Neural progenitor cell (in vitro differentiated cells): Measurements from ENCODE around the gene LRWD1. TPM values are rescaled to one million over a fixed set of nuclear protein-coding genes. Genes with fewer than 3 reads are reported as not detected.

Experiments
- DNase-seq: peaks from one replicate; pipeline ENCODE4 v3.0.0-alpha.2; 2016; ENCODE audit warnings: low spot score
- H2AFZ ChIP-seq: fragments of 200-600 bp; sonication (generic); replicated peaks from 2 replicates; pipeline ENCODE4 v1.6.1; 2016; ENCODE audit warnings: antibody characterized with exemption
- H3F3A ChIP-seq: fragments of 200-600 bp; sonication (generic); 2 replicates; pipeline ENCODE4 v1.6.1; 2016; ENCODE audit warnings: antibody characterized with exemption, low read depth
- H3K27ac ChIP-seq: fragments of 200-600 bp; sonication (generic); 2 replicates; pipeline ENCODE4 v1.5.1; 2016; ENCODE audit warnings: mild to moderate bottlenecking
- H3K27me3 ChIP-seq: fragments of 200-600 bp; sonication (generic); 2 replicates; pipeline ENCODE4 v1.6.1; 2016; ENCODE audit warnings: mild to moderate bottlenecking, moderate library complexity
- H3K36me3 ChIP-seq: fragments of 200-600 bp; sonication (generic); 2 replicates; pipeline ENCODE4 v1.5.1; 2016
- H3K4me1 ChIP-seq: fragments of 200-600 bp; sonication (generic); 2 replicates; pipeline ENCODE4 v1.6.1; 2016; ENCODE audit warnings: mixed run types
- H3K4me2 ChIP-seq: fragments of 200-600 bp; sonication (generic); 2 replicates; pipeline ENCODE4 v1.6.1; 2016
- H3K4me3 ChIP-seq: fragments of 200-600 bp; sonication (generic); 2 replicates; pipeline ENCODE4 v1.5.1; 2016
- H3K79me2 ChIP-seq: fragments of 200-600 bp; sonication (generic); 2 replicates; pipeline ENCODE4 v1.6.1; 2016; ENCODE audit warnings: low read depth
- H3K9ac ChIP-seq: fragments of 200-600 bp; sonication (generic); 2 replicates; pipeline ENCODE4 v1.6.1; 2016
- H3K9me3 ChIP-seq: fragments of 200-600 bp; sonication (generic); 2 replicates; pipeline ENCODE4 v1.5.1; 2016; ENCODE audit warnings: low read depth
- H4K20me1 ChIP-seq: fragments of 200-600 bp; sonication (generic); 2 replicates; pipeline ENCODE4 v1.6.1; 2016; ENCODE audit warnings: low read depth
- H3K27ac Mint-ChIP-seq: 3 replicates; pipeline ENCODE4 v1.8.0; 2021; ENCODE audit warnings: mixed read lengths
- H3K27me3 Mint-ChIP-seq: 2 replicates; pipeline ENCODE4 v1.8.0; 2022; ENCODE audit warnings: low read depth, mild to moderate bottlenecking, inconsistent platforms, moderate library complexity, mixed read lengths; ENCODE audit not compliant: insufficient read depth
- H3K36me3 Mint-ChIP-seq: 3 replicates; pipeline ENCODE4 v1.8.0; 2021; ENCODE audit warnings: mixed read lengths
- H3K4me1 Mint-ChIP-seq: 3 replicates; pipeline ENCODE4 v1.8.0; 2021; ENCODE audit warnings: mixed read lengths
- H3K4me3 Mint-ChIP-seq: 3 replicates; pipeline ENCODE4 v1.8.0; 2021; ENCODE audit warnings: mild to moderate bottlenecking, moderate library complexity, mixed read lengths
- H3K9me3 Mint-ChIP-seq: 3 replicates; pipeline ENCODE4 v1.8.0; 2020; ENCODE audit warnings: mixed read lengths
- EZH2 ChIP-seq: fragments of 200-600 bp; sonication (generic); IDR thresholded peaks from 2 replicates; pipeline ENCODE4 v1.6.1; 2017; ENCODE audit warnings: antibody characterized with exemption, mild to moderate bottlenecking, moderate library complexity
- EZH2phosphoT487 ChIP-seq: fragments of 200-600 bp; sonication (generic); IDR thresholded peaks from 2 replicates; pipeline ENCODE4 v1.6.1; 2017; ENCODE audit warnings: antibody characterized with exemption
- total RNA-seq: library from RNA; depleted of rRNA; stranded (reverse); fragments of >200 nt; gene quantifications from 2 replicates; pipeline ENCODE4 v1.2.3, GENCODE V29; 2015; ENCODE audit warnings: low replicate concordance
- TF ChIP-seq, protein P1 (sequence below): fragments of 200-600 bp; sonication (generic); IDR thresholded peaks from 2 replicates; pipeline ENCODE4 v1.5.1; 2017; ENCODE audit warnings: antibody characterized with exemption, mild to moderate bottlenecking

LRWD1 gene
- total RNA-seq, 1 donor from 2014 or later, result 16.9 TPM

DNA sequence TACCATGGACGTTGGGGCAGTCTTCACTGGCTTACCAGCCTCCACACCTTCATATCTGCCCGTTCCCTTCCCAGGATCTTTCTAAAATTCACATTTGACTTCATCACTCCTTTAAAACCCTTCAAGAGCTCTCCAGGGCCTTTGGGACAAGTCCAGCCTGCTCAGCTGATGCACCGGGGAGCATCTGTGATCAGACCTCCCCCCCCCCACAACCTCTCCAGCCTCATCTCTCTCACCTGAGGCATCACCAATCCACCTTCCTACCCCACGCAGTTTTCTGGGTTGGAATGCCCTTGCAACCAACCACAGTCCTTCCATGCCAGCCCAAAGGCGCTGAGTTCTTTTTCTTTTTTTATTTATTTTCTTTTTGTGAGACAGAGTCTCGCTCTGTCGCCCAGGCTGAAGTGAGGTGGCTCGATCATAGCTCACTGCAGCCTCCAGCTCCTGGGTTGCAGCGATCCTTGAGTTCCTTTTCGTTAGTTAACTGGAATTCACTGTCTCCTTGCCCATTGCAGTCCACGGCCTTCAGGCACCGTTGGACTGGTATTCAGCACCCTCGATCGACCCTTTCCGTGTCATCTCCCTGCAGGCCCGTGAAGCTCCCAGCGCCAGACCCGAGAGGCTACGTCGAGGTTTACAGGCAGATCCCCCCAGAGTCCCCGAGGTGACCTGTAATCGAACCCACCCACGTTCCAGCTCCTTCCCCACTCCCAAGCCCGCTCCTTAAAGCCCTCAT is 775 bp upstream of the LRWD1 start:
- Histone ChIP-seq H4K20me1 (peaks cover 5% of the 10 kb centered on the region), H3K36me3 (no peaks in the 10 kb centered on the region), H3K27ac (no peak overlapping the region), H3K4me1 (no peaks in the 10 kb centered on the region), H3K4me2 (peak overlapping the region; percentile 99), H2AFZ (peak overlapping the region; percentile 100), H3K27me3 (no peaks in the 10 kb centered on the region), H3K9me3 (no peaks in the 10 kb centered on the region), H3K4me3 (peak overlapping the region; percentile 99), H3K79me2 (peaks cover 23% of the 10 kb centered on the region), H3F3A (no peaks in the 10 kb centered on the region), H3K9ac (peak overlapping the region; percentile 92)
- peak overlapping the region; percentile 96 for H3K4me3 Mint-ChIP-seq
- H3K9me3 Mint-ChIP-seq, result no peaks in the 10 kb centered on the region
- peaks cover 17% of the 10 kb centered on the region for H3K4me1 Mint-ChIP-seq
- H3K27ac Mint-ChIP-seq, result peak overlapping the region; percentile 88
- DNase-seq, result peak; percentile 29
- H3K36me3 Mint-ChIP-seq, result peaks cover 4% of the 10 kb centered on the region
- H3K27me3 Mint-ChIP-seq, result peaks cover 6% of the 10 kb centered on the region
- TF ChIP-seq EZH2phosphoT487 (no peak), EZH2 (no peak)
- TF ChIP-seq, protein P1, sequence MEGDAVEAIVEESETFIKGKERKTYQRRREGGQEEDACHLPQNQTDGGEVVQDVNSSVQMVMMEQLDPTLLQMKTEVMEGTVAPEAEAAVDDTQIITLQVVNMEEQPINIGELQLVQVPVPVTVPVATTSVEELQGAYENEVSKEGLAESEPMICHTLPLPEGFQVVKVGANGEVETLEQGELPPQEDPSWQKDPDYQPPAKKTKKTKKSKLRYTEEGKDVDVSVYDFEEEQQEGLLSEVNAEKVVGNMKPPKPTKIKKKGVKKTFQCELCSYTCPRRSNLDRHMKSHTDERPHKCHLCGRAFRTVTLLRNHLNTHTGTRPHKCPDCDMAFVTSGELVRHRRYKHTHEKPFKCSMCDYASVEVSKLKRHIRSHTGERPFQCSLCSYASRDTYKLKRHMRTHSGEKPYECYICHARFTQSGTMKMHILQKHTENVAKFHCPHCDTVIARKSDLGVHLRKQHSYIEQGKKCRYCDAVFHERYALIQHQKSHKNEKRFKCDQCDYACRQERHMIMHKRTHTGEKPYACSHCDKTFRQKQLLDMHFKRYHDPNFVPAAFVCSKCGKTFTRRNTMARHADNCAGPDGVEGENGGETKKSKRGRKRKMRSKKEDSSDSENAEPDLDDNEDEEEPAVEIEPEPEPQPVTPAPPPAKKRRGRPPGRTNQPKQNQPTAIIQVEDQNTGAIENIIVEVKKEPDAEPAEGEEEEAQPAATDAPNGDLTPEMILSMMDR, result no peak

DNA sequence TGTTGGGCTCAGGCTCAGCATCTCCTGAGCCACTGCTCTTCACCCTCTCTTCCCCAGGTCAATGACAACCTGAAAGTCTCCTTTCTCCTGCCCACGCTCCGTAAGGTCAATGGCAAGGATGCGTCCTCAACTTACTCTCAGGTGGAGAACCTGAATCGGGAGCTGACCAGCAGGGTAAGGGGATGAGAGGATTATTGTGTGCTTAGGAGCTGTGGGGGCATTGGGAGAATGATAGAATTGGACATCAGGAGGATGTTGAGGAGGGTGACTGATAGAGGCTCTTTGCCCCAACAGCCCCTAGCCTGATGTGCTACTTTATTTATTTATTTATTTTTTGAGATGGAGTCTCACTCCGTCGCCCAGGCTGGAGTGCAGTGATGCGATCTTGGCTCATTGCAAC is 1.3 kb downstream of the LRWD1 start:
- Mint-ChIP-seq H3K36me3 (peaks cover 4% of the 10 kb centered on the region), H3K4me1 (peaks cover 17% of the 10 kb centered on the region), H3K27ac (no peak overlapping the region), H3K27me3 (peaks cover 6% of the 10 kb centered on the region), H3K4me3 (peak overlapping the region; percentile 96), H3K9me3 (no peaks in the 10 kb centered on the region)
- Histone ChIP-seq H2AFZ (no peak overlapping the region), H3K4me3 (peak overlapping the region; percentile 99), H3F3A (no peaks in the 10 kb centered on the region), H3K4me2 (peak overlapping the region; percentile 99), H3K9ac (no peak overlapping the region), H3K36me3 (no peaks in the 10 kb centered on the region), H3K4me1 (no peaks in the 10 kb centered on the region), H3K27me3 (no peaks in the 10 kb centered on the region), H3K9me3 (no peaks in the 10 kb centered on the region), H3K27ac (no peak overlapping the region), H3K79me2 (peaks cover 23% of the 10 kb centered on the region), H4K20me1 (peaks cover 5% of the 10 kb centered on the region)
- TF ChIP-seq, protein P1, result no peak
- no peak for TF ChIP-seq EZH2
- TF ChIP-seq EZH2phosphoT487, result no peak
- DNase-seq, result no peak

DNA sequence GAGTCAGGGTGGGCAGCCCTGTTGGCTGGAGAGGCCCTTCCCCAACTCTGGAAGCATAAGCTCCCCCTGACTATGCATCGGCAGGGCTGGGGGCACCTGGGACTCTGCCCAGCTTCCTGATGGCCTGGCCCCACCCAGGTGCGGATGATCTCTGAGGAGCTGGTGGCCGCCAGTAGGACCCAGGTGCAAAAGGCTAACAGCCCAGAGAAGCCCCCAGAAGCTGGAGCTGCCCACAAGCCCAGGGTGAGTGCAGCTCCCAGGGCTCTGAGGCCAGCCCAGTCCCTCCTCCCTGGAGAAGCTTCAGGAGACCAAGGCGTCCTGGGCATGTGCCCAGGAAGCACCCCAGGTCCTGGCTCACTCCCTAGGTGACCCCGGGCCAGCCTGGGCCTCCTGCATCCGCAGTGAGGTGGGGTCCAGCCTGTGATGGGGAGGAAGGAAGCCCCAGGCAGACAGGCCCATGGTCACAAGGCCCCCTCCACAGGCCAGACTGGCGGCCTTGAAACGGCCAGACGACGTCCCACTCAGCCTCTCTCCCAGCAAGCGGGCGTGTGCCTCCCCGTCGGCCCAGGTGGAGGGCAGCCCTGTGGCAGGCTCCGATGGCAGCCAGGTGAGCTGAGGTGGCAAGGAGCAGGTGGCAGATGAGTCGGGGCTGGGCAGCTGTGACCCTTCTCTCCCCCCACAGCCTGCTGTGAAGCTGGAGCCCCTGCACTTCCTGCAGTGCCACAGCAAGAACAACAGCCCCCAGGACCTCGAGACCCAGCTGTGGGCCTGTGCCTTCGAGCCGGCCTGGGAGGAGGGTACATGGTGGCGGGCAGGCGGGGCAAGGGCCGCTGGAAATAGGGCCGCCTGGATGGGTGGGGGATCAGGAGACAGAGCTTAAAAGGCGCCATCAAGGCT is 3.0 kb downstream of the LRWD1 start:
- Histone ChIP-seq H3K4me2 (no peak overlapping the region), H3K36me3 (no peaks in the 10 kb centered on the region), H3K27me3 (no peaks in the 10 kb centered on the region), H3K79me2 (peaks cover 15% of the 10 kb centered on the region), H3K4me1 (no peaks in the 10 kb centered on the region), H3K27ac (no peak overlapping the region), H2AFZ (no peak overlapping the region), H3K9ac (no peak overlapping the region), H3K4me3 (no peak overlapping the region), H4K20me1 (peaks cover 5% of the 10 kb centered on the region), H3K9me3 (no peaks in the 10 kb centered on the region), H3F3A (no peaks in the 10 kb centered on the region)
- TF ChIP-seq EZH2 (no peak), EZH2phosphoT487 (no peak)
- TF ChIP-seq, protein P1, result no peak
- H3K27ac Mint-ChIP-seq, result no peak overlapping the region
- H3K4me3 Mint-ChIP-seq, result no peak overlapping the region
- peaks cover 8% of the 10 kb centered on the region for H3K36me3 Mint-ChIP-seq
- H3K4me1 Mint-ChIP-seq, result peaks cover 20% of the 10 kb centered on the region
- no peak for DNase-seq
- no peaks in the 10 kb centered on the region for H3K27me3 Mint-ChIP-seq
- H3K9me3 Mint-ChIP-seq, result no peaks in the 10 kb centered on the region
